WTC11 (cell line): ENCODE measurements around the gene MACF1. TPM values are rescaled to one million over a fixed set of nuclear protein-coding genes. Genes with fewer than 3 reads are reported as not detected.
A peak's percentile ranks its signal among the peaks of the same experiment; 100 is the strongest.

Experiments used
- ATAC-seq: fragments of 200-7000 bp; cut with Tn5 transposase; 2 replicates; pipeline ENCODE4 v1.10.0; 2021; ENCODE audit warnings: mild to moderate bottlenecking, moderate library complexity
- CTCF ChIA-PET: fragments of 300-600 bp; sonication (Branson Sonifier 250); formaldehyde crosslinking; loops from one replicate; lab custom pipeline; 2021; ENCODE audit warnings: antibody characterized with exemption; lab: Charles Lee
- POLR2A ChIA-PET: fragments of 350-600 bp; sonication (Branson Sonifier 250); formaldehyde crosslinking; loops from one replicate; lab custom pipeline; 2021; ENCODE audit warnings: antibody characterized with exemption; lab: Charles Lee
- DNase-seq: peaks from one replicate; pipeline ENCODE4 v3.0.0; 2021; ENCODE audit warnings: low spot score
- H3K27ac Mint-ChIP-seq: 2 replicates; pipeline ENCODE4 v1.8.0; 2021; ENCODE audit warnings: mixed read lengths
- H3K27me3 Mint-ChIP-seq: 2 replicates; pipeline ENCODE4 v1.8.0; 2021; ENCODE audit warnings: low read depth, mild to moderate bottlenecking, moderate library complexity, mixed read lengths
- H3K36me3 Mint-ChIP-seq: 2 replicates; pipeline ENCODE4 v1.8.0; 2021; ENCODE audit warnings: mixed read lengths
- H3K4me1 Mint-ChIP-seq: 2 replicates; pipeline ENCODE4 v1.8.0; 2022; ENCODE audit warnings: mixed read lengths
- H3K4me3 Mint-ChIP-seq: 2 replicates; pipeline ENCODE4 v1.8.0; 2021; ENCODE audit warnings: mild to moderate bottlenecking, moderate library complexity, mixed read lengths
- H3K9me3 Mint-ChIP-seq: 2 replicates; pipeline ENCODE4 v1.8.0; 2021; ENCODE audit warnings: mixed read lengths
- CBFB ChIP-seq: sonication (generic); formaldehyde crosslinking; IDR thresholded peaks from 2 replicates; pipeline ENCODE4 v1.8.1; 2022; ENCODE audit warnings: mild to moderate bottlenecking, low read depth, missing genetic modification reagents
- ELF4 ChIP-seq: sonication (generic); formaldehyde crosslinking; IDR thresholded peaks from 2 replicates; pipeline ENCODE4 v1.8.1; 2022; ENCODE audit warnings: low read depth, mild to moderate bottlenecking, moderate library complexity, missing genetic modification reagents
- EMX1 ChIP-seq: fragments of 250-450 bp; sonication (Bioruptor Pico); IDR thresholded peaks from 2 replicates; pipeline ENCODE4 v1.8.0; 2021; ENCODE audit warnings: mild to moderate bottlenecking
- GABPB1 ChIP-seq: sonication (generic); formaldehyde crosslinking; IDR thresholded peaks from 2 replicates; pipeline ENCODE4 v1.8.1; 2023; ENCODE audit warnings: mild to moderate bottlenecking, missing genetic modification reagents
- GRHL2 ChIP-seq: fragments of 250-450 bp; sonication (Bioruptor Pico); IDR thresholded peaks from 2 replicates; pipeline ENCODE4 v1.8.0; 2022; ENCODE audit warnings: mild to moderate bottlenecking, moderate library complexity; ENCODE audit not compliant: insufficient replicate concordance, severe bottlenecking
- MYBL2 ChIP-seq: sonication (generic); formaldehyde crosslinking; IDR thresholded peaks from 2 replicates; pipeline ENCODE4 v1.8.1; 2023; ENCODE audit warnings: mild to moderate bottlenecking, moderate library complexity, missing genetic modification reagents
- NFE2L1 ChIP-seq: sonication (generic); formaldehyde crosslinking; IDR thresholded peaks from 2 replicates; pipeline ENCODE4 v1.8.1; 2023; ENCODE audit warnings: missing genetic modification reagents
- OVOL2 ChIP-seq: fragments of 250-450 bp; sonication (Bioruptor Pico); IDR thresholded peaks from 2 replicates; pipeline ENCODE4 v1.9.0; 2021; ENCODE audit warnings: mild to moderate bottlenecking, borderline replicate concordance
- RORB ChIP-seq: fragments of 250-450 bp; sonication (Bioruptor Pico); IDR thresholded peaks from 2 replicates; pipeline ENCODE4 v1.9.0; 2021; ENCODE audit warnings: mild to moderate bottlenecking
- SMAD3 ChIP-seq: sonication (generic); formaldehyde crosslinking; IDR thresholded peaks from 2 replicates; pipeline ENCODE4 v1.8.0; 2022; ENCODE audit warnings: missing genetic modification reagents, mild to moderate bottlenecking, borderline replicate concordance
- SP1 ChIP-seq: sonication (generic); formaldehyde crosslinking; conservative IDR thresholded peaks from 2 replicates; pipeline ENCODE4 v1.8.1; 2022; ENCODE audit warnings: missing genetic modification reagents
- TEAD4 ChIP-seq: sonication (generic); formaldehyde crosslinking; IDR thresholded peaks from 2 replicates; pipeline ENCODE4 v1.8.0; 2022; ENCODE audit warnings: mild to moderate bottlenecking, missing genetic modification reagents
- USF1 ChIP-seq: sonication (generic); formaldehyde crosslinking; IDR thresholded peaks from 2 replicates; pipeline ENCODE4 v1.8.0; 2022; ENCODE audit warnings: mild to moderate bottlenecking, missing genetic modification reagents
- ZBTB21 ChIP-seq: sonication (generic); formaldehyde crosslinking; IDR thresholded peaks from 2 replicates; pipeline ENCODE4 v1.8.1; 2023; ENCODE audit warnings: mild to moderate bottlenecking, missing genetic modification reagents, borderline replicate concordance
- ZNF232 ChIP-seq: sonication (generic); formaldehyde crosslinking; IDR thresholded peaks from 2 replicates; pipeline ENCODE4 v1.8.0; 2022; ENCODE audit warnings: mild to moderate bottlenecking, missing genetic modification reagents
- ZNF263 ChIP-seq: sonication (generic); formaldehyde crosslinking; IDR thresholded peaks from 2 replicates; pipeline ENCODE4 v1.8.1; 2022; ENCODE audit warnings: low read depth, mild to moderate bottlenecking, moderate library complexity, missing genetic modification reagents
- total RNA-seq: library from RNA; stranded (reverse); gene quantifications from 3 replicates; pipeline ENCODE4 v1.2.3, GENCODE V29; 2021
- TF ChIP-seq, protein P1 (sequence below): fragments of 250-450 bp; sonication (Bioruptor Pico); IDR thresholded peaks from 2 replicates; pipeline ENCODE4 v1.9.0; 2021; ENCODE audit warnings: moderate library complexity, mild to moderate bottlenecking, inconsistent platforms, borderline replicate concordance
- TF ChIP-seq, protein P2 (sequence below): sonication (generic); formaldehyde crosslinking; conservative IDR thresholded peaks from 2 replicates; pipeline ENCODE4 v1.8.1; 2023; ENCODE audit warnings: mild to moderate bottlenecking, low read depth, missing genetic modification reagents, moderate library complexity
- TF ChIP-seq, protein P3 (sequence below): fragments of 250-450 bp; sonication (Bioruptor Pico); IDR thresholded peaks from 2 replicates; pipeline ENCODE4 v1.9.0; 2021; ENCODE audit warnings: mild to moderate bottlenecking
- TF ChIP-seq, protein P4 (sequence below): sonication (generic); formaldehyde crosslinking; IDR thresholded peaks from 2 replicates; pipeline ENCODE4 v1.8.1; 2022; ENCODE audit warnings: mild to moderate bottlenecking, missing genetic modification reagents, moderate library complexity, borderline replicate concordance

MACF1 gene
- total RNA-seq, 1 experiment from 2014 or later: 327 TPM

DNA sequence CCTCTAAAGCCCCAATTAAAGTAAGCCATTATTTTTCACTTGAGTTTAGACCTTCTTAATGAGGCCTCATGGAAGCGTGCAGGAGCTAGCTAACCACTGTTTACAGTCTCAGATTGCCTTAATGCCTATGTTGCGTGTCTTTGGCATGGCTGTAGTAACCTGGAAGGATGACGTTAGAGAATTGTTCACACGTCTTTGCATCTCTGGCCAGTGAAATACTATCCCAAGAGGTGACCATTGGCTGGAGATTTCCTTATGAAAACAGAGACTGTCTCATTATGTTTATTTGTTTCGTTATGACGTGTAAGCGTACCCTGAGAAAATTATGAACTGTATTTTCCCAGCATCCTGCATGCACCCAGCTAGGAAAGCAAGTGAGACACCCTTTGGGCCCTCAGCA, 268.3 kb downstream of the MACF1 start:
- ChIA-PET POLR2A (interaction anchor here (0.6 kb wide), 1 partner anchor 34 kb away, joined by 4 read pairs; no protein-coding TSS in a partner anchor), CTCF (interaction anchor here (1.1 kb wide), 1 partner anchor 95 kb away, joined by 3 read pairs; no protein-coding TSS in a partner anchor)
- Mint-ChIP-seq H3K9me3 (no peaks in the 10 kb centered on the region), H3K4me3 (no peak overlapping the region), H3K4me1 (no peaks in the 10 kb centered on the region), H3K27ac (no peak overlapping the region), H3K36me3 (peaks cover 37% of the 10 kb centered on the region), H3K27me3 (no peaks in the 10 kb centered on the region)
- ATAC-seq (no peak), DNase-seq (no peak)
- TF ChIP-seq CBFB (CRISPR knock-in tag): no peak
- no peak for TF ChIP-seq OVOL2 (CRISPR knock-in tag)
- TF ChIP-seq GRHL2 (CRISPR knock-in tag): no peak
- no peak for TF ChIP-seq ZBTB21 (CRISPR knock-in tag)
- TF ChIP-seq SMAD3 (CRISPR knock-in tag): no peak
- TF ChIP-seq, protein P1, sequence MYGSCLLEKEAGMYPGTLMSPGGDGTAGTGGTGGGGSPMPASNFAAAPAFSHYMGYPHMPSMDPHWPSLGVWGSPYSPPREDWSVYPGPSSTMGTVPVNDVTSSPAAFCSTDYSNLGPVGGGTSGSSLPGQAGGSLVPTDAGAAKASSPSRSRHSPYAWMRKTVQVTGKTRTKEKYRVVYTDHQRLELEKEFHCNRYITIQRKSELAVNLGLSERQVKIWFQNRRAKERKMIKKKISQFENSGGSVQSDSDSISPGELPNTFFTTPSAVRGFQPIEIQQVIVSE (CRISPR knock-in tag): no peak
- no peak for TF ChIP-seq ZNF232 (CRISPR knock-in tag)

GRCh38 chr1:39473324-39473723, 268.8 kb downstream of the MACF1 start:
- peak overlapping the region; percentile 0 for H3K27ac Mint-ChIP-seq
- H3K27me3 Mint-ChIP-seq: no peaks in the 10 kb centered on the region
- H3K4me3 Mint-ChIP-seq: no peak overlapping the region
- POLR2A ChIA-PET: no interaction called here
- no peaks in the 10 kb centered on the region for H3K9me3 Mint-ChIP-seq
- DNase-seq (no peak), ATAC-seq (no peak)
- CTCF ChIA-PET: interaction anchor here (1.1 kb wide), 1 partner anchor 95 kb away, joined by 3 read pairs; no protein-coding TSS in a partner anchor
- no peak for TF ChIP-seq TEAD4 (CRISPR knock-in tag)
- no peak for TF ChIP-seq ELF4 (CRISPR knock-in tag)
- TF ChIP-seq RORB (CRISPR knock-in tag): no peak
- no peak for TF ChIP-seq NFE2L1 (CRISPR knock-in tag)
- no peak for TF ChIP-seq USF1
- TF ChIP-seq, protein P2, sequence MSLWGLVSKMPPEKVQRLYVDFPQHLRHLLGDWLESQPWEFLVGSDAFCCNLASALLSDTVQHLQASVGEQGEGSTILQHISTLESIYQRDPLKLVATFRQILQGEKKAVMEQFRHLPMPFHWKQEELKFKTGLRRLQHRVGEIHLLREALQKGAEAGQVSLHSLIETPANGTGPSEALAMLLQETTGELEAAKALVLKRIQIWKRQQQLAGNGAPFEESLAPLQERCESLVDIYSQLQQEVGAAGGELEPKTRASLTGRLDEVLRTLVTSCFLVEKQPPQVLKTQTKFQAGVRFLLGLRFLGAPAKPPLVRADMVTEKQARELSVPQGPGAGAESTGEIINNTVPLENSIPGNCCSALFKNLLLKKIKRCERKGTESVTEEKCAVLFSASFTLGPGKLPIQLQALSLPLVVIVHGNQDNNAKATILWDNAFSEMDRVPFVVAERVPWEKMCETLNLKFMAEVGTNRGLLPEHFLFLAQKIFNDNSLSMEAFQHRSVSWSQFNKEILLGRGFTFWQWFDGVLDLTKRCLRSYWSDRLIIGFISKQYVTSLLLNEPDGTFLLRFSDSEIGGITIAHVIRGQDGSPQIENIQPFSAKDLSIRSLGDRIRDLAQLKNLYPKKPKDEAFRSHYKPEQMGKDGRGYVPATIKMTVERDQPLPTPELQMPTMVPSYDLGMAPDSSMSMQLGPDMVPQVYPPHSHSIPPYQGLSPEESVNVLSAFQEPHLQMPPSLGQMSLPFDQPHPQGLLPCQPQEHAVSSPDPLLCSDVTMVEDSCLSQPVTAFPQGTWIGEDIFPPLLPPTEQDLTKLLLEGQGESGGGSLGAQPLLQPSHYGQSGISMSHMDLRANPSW (CRISPR knock-in tag): no peak
- no peak for TF ChIP-seq EMX1 (CRISPR knock-in tag)
- TF ChIP-seq, protein P3, sequence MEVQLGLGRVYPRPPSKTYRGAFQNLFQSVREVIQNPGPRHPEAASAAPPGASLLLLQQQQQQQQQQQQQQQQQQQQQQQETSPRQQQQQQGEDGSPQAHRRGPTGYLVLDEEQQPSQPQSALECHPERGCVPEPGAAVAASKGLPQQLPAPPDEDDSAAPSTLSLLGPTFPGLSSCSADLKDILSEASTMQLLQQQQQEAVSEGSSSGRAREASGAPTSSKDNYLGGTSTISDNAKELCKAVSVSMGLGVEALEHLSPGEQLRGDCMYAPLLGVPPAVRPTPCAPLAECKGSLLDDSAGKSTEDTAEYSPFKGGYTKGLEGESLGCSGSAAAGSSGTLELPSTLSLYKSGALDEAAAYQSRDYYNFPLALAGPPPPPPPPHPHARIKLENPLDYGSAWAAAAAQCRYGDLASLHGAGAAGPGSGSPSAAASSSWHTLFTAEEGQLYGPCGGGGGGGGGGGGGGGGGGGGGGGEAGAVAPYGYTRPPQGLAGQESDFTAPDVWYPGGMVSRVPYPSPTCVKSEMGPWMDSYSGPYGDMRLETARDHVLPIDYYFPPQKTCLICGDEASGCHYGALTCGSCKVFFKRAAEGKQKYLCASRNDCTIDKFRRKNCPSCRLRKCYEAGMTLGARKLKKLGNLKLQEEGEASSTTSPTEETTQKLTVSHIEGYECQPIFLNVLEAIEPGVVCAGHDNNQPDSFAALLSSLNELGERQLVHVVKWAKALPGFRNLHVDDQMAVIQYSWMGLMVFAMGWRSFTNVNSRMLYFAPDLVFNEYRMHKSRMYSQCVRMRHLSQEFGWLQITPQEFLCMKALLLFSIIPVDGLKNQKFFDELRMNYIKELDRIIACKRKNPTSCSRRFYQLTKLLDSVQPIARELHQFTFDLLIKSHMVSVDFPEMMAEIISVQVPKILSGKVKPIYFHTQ (CRISPR knock-in tag): no peak
- TF ChIP-seq SP1: no peak
- TF ChIP-seq, protein P4, sequence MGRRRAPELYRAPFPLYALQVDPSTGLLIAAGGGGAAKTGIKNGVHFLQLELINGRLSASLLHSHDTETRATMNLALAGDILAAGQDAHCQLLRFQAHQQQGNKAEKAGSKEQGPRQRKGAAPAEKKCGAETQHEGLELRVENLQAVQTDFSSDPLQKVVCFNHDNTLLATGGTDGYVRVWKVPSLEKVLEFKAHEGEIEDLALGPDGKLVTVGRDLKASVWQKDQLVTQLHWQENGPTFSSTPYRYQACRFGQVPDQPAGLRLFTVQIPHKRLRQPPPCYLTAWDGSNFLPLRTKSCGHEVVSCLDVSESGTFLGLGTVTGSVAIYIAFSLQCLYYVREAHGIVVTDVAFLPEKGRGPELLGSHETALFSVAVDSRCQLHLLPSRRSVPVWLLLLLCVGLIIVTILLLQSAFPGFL (CRISPR knock-in tag): no peak
- no peak for TF ChIP-seq ZNF263 (CRISPR knock-in tag)
- TF ChIP-seq MYBL2 (CRISPR knock-in tag): no peak
- TF ChIP-seq GABPB1 (CRISPR knock-in tag): no peak
- no peaks in the 10 kb centered on the region for H3K4me1 Mint-ChIP-seq
- H3K36me3 Mint-ChIP-seq: peaks cover 37% of the 10 kb centered on the region
